ENCODE measurements around the gene ANKS1B.

DNA sequence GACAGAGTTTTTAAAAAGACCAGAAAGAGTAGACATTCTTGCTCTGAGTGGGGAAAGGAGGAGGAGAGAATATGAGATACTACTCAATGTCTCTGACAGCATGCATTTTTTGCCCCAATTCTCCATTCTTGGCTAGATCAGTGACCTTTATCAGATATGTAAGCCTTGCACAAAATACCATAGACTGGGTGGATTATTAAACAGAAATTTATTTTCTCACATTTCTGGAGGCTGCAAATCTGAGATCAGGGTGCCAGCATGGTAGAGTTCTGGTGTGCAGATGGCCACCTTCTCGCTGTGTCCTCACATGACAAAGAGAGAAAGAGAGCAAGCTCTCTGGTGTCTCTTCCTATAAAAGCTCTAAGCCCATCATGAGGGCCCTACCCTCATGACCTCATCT is 38.6 kb downstream of the ANKS1B start:
- TF ChIP-seq CTCF (conservative IDR thresholded peaks at IDR 0.05; ENCODE audit: low read length), result no peak
- TF ChIP-seq EZH2phosphoT487 (IDR thresholded peaks at IDR 0.05; ENCODE audit: borderline replicate concordance), result no peak
